Neural progenitor cell (in vitro differentiated cells): ENCODE results near the gene COL4A4. TPM values are rescaled to one million over a fixed set of nuclear protein-coding genes. Genes with fewer than 3 reads are reported as not detected.

Experiments
- DNase-seq: peaks from one replicate; pipeline ENCODE4 v3.0.0-alpha.2; 2016; ENCODE audit warnings: low spot score
- H2AFZ ChIP-seq: fragments of 200-600 bp; sonication (generic); replicated peaks from 2 replicates; pipeline ENCODE4 v1.6.1; 2016; ENCODE audit warnings: antibody characterized with exemption
- H3F3A ChIP-seq: fragments of 200-600 bp; sonication (generic); 2 replicates; pipeline ENCODE4 v1.6.1; 2016; ENCODE audit warnings: antibody characterized with exemption, low read depth
- H3K27ac ChIP-seq: fragments of 200-600 bp; sonication (generic); 2 replicates; pipeline ENCODE4 v1.5.1; 2016; ENCODE audit warnings: mild to moderate bottlenecking
- H3K27me3 ChIP-seq: fragments of 200-600 bp; sonication (generic); 2 replicates; pipeline ENCODE4 v1.6.1; 2016; ENCODE audit warnings: mild to moderate bottlenecking, moderate library complexity
- H3K36me3 ChIP-seq: fragments of 200-600 bp; sonication (generic); 2 replicates; pipeline ENCODE4 v1.5.1; 2016
- H3K4me1 ChIP-seq: fragments of 200-600 bp; sonication (generic); 2 replicates; pipeline ENCODE4 v1.6.1; 2016; ENCODE audit warnings: mixed run types
- H3K4me2 ChIP-seq: fragments of 200-600 bp; sonication (generic); 2 replicates; pipeline ENCODE4 v1.6.1; 2016
- H3K4me3 ChIP-seq: fragments of 200-600 bp; sonication (generic); 2 replicates; pipeline ENCODE4 v1.5.1; 2016
- H3K79me2 ChIP-seq: fragments of 200-600 bp; sonication (generic); 2 replicates; pipeline ENCODE4 v1.6.1; 2016; ENCODE audit warnings: low read depth
- H3K9ac ChIP-seq: fragments of 200-600 bp; sonication (generic); 2 replicates; pipeline ENCODE4 v1.6.1; 2016
- H3K9me3 ChIP-seq: fragments of 200-600 bp; sonication (generic); 2 replicates; pipeline ENCODE4 v1.5.1; 2016; ENCODE audit warnings: low read depth
- H4K20me1 ChIP-seq: fragments of 200-600 bp; sonication (generic); 2 replicates; pipeline ENCODE4 v1.6.1; 2016; ENCODE audit warnings: low read depth
- H3K27ac Mint-ChIP-seq: 3 replicates; pipeline ENCODE4 v1.8.0; 2021; ENCODE audit warnings: mixed read lengths
- H3K27me3 Mint-ChIP-seq: 2 replicates; pipeline ENCODE4 v1.8.0; 2022; ENCODE audit warnings: low read depth, mild to moderate bottlenecking, inconsistent platforms, moderate library complexity, mixed read lengths; ENCODE audit not compliant: insufficient read depth
- H3K36me3 Mint-ChIP-seq: 3 replicates; pipeline ENCODE4 v1.8.0; 2021; ENCODE audit warnings: mixed read lengths
- H3K4me1 Mint-ChIP-seq: 3 replicates; pipeline ENCODE4 v1.8.0; 2021; ENCODE audit warnings: mixed read lengths
- H3K4me3 Mint-ChIP-seq: 3 replicates; pipeline ENCODE4 v1.8.0; 2021; ENCODE audit warnings: mild to moderate bottlenecking, moderate library complexity, mixed read lengths
- H3K9me3 Mint-ChIP-seq: 3 replicates; pipeline ENCODE4 v1.8.0; 2020; ENCODE audit warnings: mixed read lengths
- CTCF ChIP-seq: fragments of 200-600 bp; sonication (generic); IDR thresholded peaks from 2 replicates; pipeline ENCODE4 v1.5.1; 2017; ENCODE audit warnings: antibody characterized with exemption, mild to moderate bottlenecking
- EZH2 ChIP-seq: fragments of 200-600 bp; sonication (generic); IDR thresholded peaks from 2 replicates; pipeline ENCODE4 v1.6.1; 2017; ENCODE audit warnings: antibody characterized with exemption, mild to moderate bottlenecking, moderate library complexity
- EZH2phosphoT487 ChIP-seq: fragments of 200-600 bp; sonication (generic); IDR thresholded peaks from 2 replicates; pipeline ENCODE4 v1.6.1; 2017; ENCODE audit warnings: antibody characterized with exemption
- total RNA-seq: library from RNA; depleted of rRNA; stranded (reverse); fragments of >200 nt; gene quantifications from 2 replicates; pipeline ENCODE4 v1.2.3, GENCODE V29; 2015; ENCODE audit warnings: low replicate concordance

COL4A4 gene
- total RNA-seq, 1 donor from 2014 or later = 0.60 TPM

GRCh38 chr2:227163485-227163997 is 464 bp downstream of the COL4A4 start:
- DNase-seq = peak; percentile 19

GRCh38 chr2:227161947-227162346 is 2.1 kb downstream of the COL4A4 start:
- Histone ChIP-seq H3K27ac (no peak overlapping the region), H3F3A (no peaks in the 10 kb centered on the region), H3K4me1 (no peaks in the 10 kb centered on the region), H3K9me3 (no peaks in the 10 kb centered on the region), H3K27me3 (peaks cover 73% of the 10 kb centered on the region), H3K4me2 (no peak overlapping the region), H3K9ac (no peak overlapping the region), H3K36me3 (no peaks in the 10 kb centered on the region), H4K20me1 (no peaks in the 10 kb centered on the region), H3K79me2 (no peaks in the 10 kb centered on the region), H3K4me3 (no peak overlapping the region), H2AFZ (no peak overlapping the region)
- H3K27ac Mint-ChIP-seq = no peak overlapping the region
- H3K27me3 Mint-ChIP-seq = peaks cover 47% of the 10 kb centered on the region
- DNase-seq = no peak
- TF ChIP-seq EZH2 (no peak), EZH2phosphoT487 (no peak), CTCF (no peak)
- H3K4me1 Mint-ChIP-seq = peaks cover 4% of the 10 kb centered on the region
- H3K4me3 Mint-ChIP-seq = no peak overlapping the region
- H3K9me3 Mint-ChIP-seq = peaks cover 4% of the 10 kb centered on the region
- no peaks in the 10 kb centered on the region for H3K36me3 Mint-ChIP-seq

More at GRCh38 chr2:227163485-227163997, 464 bp downstream of the COL4A4 start:
- no peak overlapping the region for H3K9ac ChIP-seq
- H3K4me3 ChIP-seq = peak overlapping the region; percentile 71
- TF ChIP-seq EZH2 (no peak), CTCF (no peak), EZH2phosphoT487 (no peak)
- no peaks in the 10 kb centered on the region for H3K36me3 ChIP-seq
- no peak overlapping the region for H3K27ac ChIP-seq
- H3K27me3 Mint-ChIP-seq = peaks cover 48% of the 10 kb centered on the region
- H4K20me1 ChIP-seq = no peaks in the 10 kb centered on the region
- peak overlapping the region; percentile 84 for H3K4me3 Mint-ChIP-seq
- peaks cover 4% of the 10 kb centered on the region for H3K4me1 Mint-ChIP-seq
- H3F3A ChIP-seq = no peaks in the 10 kb centered on the region
- no peaks in the 10 kb centered on the region for H3K4me1 ChIP-seq
- peaks cover 77% of the 10 kb centered on the region for H3K27me3 ChIP-seq
- no peaks in the 10 kb centered on the region for H3K9me3 ChIP-seq
- H3K79me2 ChIP-seq = no peaks in the 10 kb centered on the region
- no peak overlapping the region for H3K27ac Mint-ChIP-seq
- H3K4me2 ChIP-seq = peak overlapping the region; percentile 97
- H3K9me3 Mint-ChIP-seq = peaks cover 4% of the 10 kb centered on the region
- H3K36me3 Mint-ChIP-seq = no peaks in the 10 kb centered on the region
- H2AFZ ChIP-seq = peak overlapping the region; percentile 97

GRCh38 chr2:227160164-227160563 is 3.8 kb downstream of the COL4A4 start:
- H3K4me2 ChIP-seq = no peak overlapping the region
- Mint-ChIP-seq H3K27ac (no peak overlapping the region), H3K4me1 (peaks cover 4% of the 10 kb centered on the region), H3K36me3 (no peaks in the 10 kb centered on the region), H3K9me3 (no peaks in the 10 kb centered on the region), H3K27me3 (peaks cover 44% of the 10 kb centered on the region), H3K4me3 (no peak overlapping the region)
- no peak for TF ChIP-seq EZH2
- no peak for TF ChIP-seq EZH2phosphoT487
- TF ChIP-seq CTCF = no peak
- no peaks in the 10 kb centered on the region for H3K4me1 ChIP-seq
- H3K27me3 ChIP-seq = peaks cover 55% of the 10 kb centered on the region
- no peaks in the 10 kb centered on the region for H3K79me2 ChIP-seq
- H4K20me1 ChIP-seq = no peaks in the 10 kb centered on the region
- H3K36me3 ChIP-seq = no peaks in the 10 kb centered on the region
- H3K9me3 ChIP-seq = no peaks in the 10 kb centered on the region
- no peak overlapping the region for H2AFZ ChIP-seq
- no peak overlapping the region for H3K4me3 ChIP-seq
- H3F3A ChIP-seq = no peaks in the 10 kb centered on the region
- H3K9ac ChIP-seq = no peak overlapping the region
- H3K27ac ChIP-seq = no peak overlapping the region
- no peak for DNase-seq
